GM18873 (cell line): ENCODE results near the gene ARMC5.
A peak's percentile ranks its signal among the peaks of the same experiment; 100 is the strongest.
"Not testable (repeated sequence)": the region's sequence is repeated elsewhere in the genome, so short reads cannot be mapped to it uniquely, and the experiment has no call there.

Experiments used
- ATAC-seq: cut with Tn5 transposase; IDR thresholded peaks from one replicate; pipeline ENCODE4 v1.9.1; 2021; ENCODE audit warnings: mild to moderate bottlenecking, moderate library complexity, moderate number of reproducible peaks; ENCODE audit not compliant: unreplicated experiment, low FRiP score

The ARMC5 gene

DNA sequence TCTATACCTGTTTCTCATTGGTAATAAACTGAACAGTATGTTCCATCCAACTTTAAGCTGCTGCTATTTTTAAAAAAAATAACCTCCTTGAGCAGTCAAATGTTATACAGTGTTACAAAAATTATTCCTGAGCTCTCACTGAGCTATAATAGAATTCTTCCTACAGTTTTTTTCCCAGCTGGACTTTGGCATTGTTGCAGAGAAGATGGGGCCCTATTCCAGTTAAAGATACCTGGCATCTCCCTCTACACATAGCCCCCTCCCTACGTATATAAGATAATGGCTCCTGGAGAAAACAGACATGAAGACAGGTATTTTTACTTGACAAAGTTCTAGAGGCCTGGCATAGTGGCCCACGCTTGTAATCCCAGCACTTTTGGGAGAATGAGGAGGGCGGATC lies 29.5 kb upstream of the ARMC5 start:
- ATAC-seq: no peak

GRCh38 chr16:31430380-31431052 lies 28.8 kb upstream of the ARMC5 start:
- no peak for ATAC-seq

DNA sequence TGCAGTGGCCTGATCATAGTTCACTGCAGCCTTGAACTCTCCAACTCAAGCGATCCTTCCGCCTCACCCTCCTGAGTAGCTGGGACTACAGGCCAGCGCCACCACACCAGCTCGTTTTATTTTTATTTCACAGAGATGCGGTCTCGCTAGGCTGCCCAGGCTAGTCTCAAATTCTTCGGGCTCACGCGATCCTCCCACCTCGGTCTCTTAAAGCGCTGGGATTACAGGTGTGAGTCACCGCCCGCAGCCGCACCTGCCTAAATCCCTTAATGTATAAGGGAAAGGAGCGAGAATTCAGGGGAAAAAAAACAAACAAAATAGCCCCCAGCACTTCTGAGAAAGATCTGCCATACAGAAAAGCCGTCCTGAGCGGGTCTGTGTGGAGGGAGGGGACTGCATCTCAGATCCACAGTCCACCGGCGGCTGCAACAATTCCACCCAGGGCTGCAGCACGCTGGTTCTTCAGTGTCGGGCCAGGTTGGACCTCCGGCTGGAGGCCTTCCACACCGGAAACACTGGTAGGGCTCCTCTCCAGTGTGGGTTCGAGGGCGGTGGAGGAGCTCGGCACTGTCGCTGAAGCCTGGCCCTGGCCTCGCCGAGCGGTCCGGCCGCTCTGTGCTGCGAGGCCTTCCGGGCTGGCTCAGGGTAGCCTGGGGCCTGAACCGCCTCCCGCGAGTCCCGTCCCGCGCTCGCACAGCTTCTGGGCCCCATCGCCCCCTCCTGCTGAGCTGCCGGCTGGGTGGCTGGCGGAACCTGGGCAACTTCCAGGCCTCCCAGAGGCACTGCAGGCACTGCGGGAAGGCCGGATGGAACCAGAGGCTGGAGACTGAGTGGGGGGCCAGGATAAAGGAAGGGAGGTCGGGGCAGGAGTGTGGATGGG lies 23.7 kb upstream of the ARMC5 start:
- no peak for ATAC-seq

GRCh38 chr16:31436221-31437045 lies 22.9 kb upstream of the ARMC5 start:
- no peak for ATAC-seq

DNA sequence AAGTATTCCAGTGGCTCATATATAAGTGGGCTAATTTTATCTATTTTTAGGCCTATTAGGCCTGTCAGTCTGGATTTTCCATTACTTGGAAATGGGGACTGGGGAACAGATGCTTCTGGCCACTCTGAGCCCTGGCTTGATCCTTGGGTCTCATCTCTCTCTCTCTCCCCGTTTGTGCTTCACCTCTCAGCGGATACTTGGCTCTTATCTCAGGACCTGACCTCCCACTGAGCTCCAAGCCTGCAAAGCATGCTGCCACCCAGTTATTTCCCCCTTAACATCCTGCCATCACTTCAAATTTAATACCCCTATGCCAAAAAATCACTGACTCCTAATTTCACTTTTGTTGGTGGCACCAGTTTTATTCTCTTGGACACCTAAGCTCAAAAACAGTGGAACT lies 20.9 kb upstream of the ARMC5 start:
- no peak for ATAC-seq

DNA sequence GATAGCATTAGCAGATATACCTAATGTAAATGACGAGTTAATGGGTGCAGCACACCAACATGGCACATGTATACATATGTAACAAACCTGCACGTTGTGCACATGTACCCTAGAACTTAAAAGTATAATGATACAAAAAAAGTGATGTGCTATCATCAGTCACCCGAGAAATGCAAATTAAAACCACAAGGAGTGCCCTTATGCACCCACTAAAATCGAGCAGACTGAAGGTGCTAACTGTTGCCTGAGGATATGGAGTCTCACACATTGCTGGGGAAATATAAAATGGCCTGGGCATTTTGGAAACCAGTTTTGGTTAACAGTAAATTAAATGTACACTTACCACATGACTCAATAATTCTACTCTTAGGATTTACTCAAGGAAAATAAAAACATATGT lies 20.3 kb upstream of the ARMC5 start:
- ATAC-seq: not testable (repeated sequence)

DNA sequence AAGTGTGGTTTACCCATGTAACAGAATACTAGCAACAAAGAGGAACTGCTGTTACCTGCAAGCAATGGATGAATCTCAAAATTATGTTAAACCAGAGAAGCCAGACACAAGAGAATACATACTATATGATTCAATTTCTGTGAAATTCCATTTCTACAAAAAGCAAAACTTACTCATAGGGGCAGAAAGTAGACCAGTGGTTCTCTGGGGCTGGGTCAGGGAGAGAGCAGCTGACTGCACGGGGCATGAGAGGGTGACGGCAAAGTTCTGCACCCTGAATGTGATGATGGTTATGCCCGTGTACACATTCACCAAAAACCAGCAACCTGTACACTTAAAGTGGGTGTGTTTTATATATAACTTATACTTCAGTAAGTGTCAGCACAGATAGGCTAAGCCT lies 19.8 kb upstream of the ARMC5 start:
- ATAC-seq: no peak

GRCh38 chr16:31440516-31441184 lies 18.7 kb upstream of the ARMC5 start:
- no peak for ATAC-seq

- ATAC-seq: no peak
Measured at GRCh38 chr16:31441956-31442355, 17.3 kb upstream of the ARMC5 start.

GRCh38 chr16:31445931-31446330 lies 13.4 kb upstream of the ARMC5 start:
- ATAC-seq: not testable (repeated sequence)

- no peak for ATAC-seq
Measured at GRCh38 chr16:31451201-31451600, 8.1 kb upstream of the ARMC5 start.

DNA sequence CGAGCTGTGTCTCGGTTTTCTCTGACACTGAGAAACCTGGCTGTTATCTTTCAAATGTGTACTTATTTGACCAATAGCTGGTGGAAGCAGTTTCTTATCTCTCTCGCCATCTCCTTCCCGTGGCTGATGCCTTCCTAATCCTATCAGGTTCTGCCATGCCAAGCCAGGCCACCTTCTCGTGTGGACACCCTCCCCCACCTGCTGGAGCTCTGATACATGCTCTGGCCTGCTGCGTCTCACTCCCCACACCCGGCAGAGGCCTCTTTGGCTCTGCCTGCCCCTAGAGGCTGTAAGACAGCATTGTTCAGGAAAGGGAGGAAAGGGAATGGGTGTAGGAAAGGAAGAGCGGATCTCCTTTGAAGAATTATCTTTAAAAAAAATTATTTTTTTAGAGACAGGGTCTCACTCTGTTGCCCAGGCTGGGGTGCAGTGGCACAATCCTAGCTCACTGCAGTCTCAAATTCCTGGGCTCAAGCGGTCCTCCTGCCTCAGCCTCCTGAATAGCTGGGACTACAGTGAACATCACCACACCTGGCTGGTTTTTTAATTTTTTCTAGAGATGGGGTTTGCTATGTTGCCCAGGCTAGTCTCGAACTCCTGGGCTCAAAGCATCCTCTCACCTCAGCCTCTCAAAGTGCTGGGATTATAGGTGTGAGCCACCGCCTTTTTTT lies 7.5 kb upstream of the ARMC5 start:
- no peak for ATAC-seq

- ATAC-seq: no peak
Measured at GRCh38 chr16:31452631-31453106, 6.6 kb upstream of the ARMC5 start.

DNA sequence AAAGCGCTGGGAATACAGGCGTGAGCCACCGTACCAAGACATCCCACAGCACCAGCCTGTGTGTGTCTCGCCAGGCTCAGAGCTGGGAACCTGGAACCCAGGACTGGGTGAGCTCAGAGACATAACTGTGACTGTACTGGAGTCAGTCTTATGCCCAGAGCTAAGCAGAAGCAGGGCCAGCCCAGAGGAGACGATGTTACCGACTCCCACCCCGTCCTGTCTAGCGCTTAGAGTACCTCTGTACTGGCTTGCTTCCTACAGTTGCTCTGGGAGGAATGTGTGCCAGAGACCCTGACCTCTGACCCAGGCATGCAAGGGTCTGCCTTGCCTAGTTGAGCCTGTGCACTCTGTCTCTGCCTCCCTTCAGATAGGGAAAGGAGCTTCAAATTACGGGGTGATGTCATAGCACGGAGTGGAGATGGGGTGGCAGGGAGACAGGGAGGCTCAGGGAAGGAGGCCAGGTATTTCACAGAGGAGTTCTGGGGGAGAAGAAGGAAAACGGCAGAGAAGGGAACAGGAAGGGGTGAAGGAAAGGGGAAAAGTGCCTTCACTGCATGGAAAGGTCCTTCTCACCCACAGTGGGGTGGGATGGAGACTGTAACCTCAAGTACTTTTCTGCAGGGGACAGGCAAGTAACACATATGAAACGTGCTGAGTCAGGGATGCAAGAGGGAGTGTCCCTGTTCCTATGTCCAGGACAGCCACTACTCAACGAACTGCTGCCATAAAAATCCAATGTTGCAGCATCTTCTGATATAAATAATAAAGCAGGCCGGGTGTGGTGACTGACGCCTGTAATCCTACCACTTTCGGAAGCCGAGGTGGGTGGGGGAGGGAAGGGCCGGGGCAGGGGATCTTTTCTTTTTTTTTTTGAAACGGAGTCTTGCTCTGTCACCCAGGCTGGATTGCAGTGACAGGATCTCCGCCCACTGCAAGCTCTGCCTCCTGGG lies 5.8 kb upstream of the ARMC5 start:
- no peak for ATAC-seq

DNA sequence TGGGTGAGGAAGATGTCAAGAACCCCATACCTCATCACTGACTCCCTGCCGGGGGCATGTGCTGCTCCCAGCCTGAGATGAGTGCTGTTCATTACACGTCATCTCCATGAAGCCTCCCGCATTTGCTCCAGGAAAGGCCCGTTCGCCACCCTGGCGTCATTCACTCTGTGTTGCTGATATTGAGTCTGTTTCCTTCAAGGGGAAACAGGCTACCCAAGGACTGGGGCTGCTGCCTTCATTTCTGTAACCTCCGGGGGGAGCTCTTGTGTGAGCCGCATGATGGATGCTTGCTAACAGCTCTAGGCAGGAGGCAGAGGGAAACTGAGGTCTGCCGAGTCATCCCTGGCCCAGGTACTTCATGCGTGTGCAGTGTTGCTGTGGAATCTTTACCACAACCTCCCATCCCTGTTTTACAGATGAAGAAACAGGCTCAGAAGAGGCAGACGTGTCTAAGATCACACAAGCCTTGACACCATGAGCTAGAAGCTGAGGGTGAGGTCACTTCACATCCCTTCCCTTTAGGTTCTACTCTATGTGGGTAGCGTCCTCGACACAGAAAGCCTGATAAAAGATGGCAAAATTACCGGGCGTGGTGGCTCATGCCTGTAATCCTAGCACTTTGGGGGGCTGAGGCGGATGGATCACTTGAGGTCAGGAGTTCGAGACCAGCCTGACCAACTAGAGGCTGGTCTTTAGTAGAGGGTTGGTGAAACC lies 3.5 kb upstream of the ARMC5 start:
- no peak for ATAC-seq

GRCh38 chr16:31456988-31457360 lies 2.3 kb upstream of the ARMC5 start:
- ATAC-seq: no peak

- ATAC-seq: peak; percentile 6
Measured at GRCh38 chr16:31458073-31458843, 1.0 kb upstream of the ARMC5 start.
